Ascending aorta (tissue), 2 donors: ENCODE measurements around the gene TK1. TPM values are rescaled to one million over a fixed set of nuclear protein-coding genes. Genes with fewer than 3 reads are reported as not detected.

Experiments used
- DNase-seq, 2 donors: peaks; one replicate each; pipeline ENCODE4 v3.0.0-alpha.2; 2019; ENCODE audit warnings: low spot score in 2 of 2
- H3K27ac ChIP-seq, 2 donors: fragments of 200-600 bp; sonication (generic); one replicate each; pipeline ENCODE4 v1.5.1; 2016 to 2017; ENCODE audit warnings: mild to moderate bottlenecking in 1 of 2
- H3K27me3 ChIP-seq: fragments of 200-600 bp; sonication (generic); one replicate; pipeline ENCODE4 v1.5.1; 2017
- H3K36me3 ChIP-seq, 2 donors: fragments of 200-600 bp; sonication (generic); one replicate each; pipeline ENCODE4 v1.5.1; 2016
- H3K4me1 ChIP-seq, 2 donors: fragments of 200-600 bp; sonication (generic); one replicate each; pipeline ENCODE4 v1.5.1; 2016 to 2017; ENCODE audit warnings: mild to moderate bottlenecking in 1 of 2
- H3K4me3 ChIP-seq, 2 donors: fragments of 200-600 bp; sonication (generic); one replicate each; pipeline ENCODE4 v1.5.1; 2016 to 2017; ENCODE audit warnings: mild to moderate bottlenecking in 1 of 2
- H3K9me3 ChIP-seq, 2 donors: fragments of 200-600 bp; sonication (generic); one replicate each; pipeline ENCODE4 v1.5.1; 2016
- CTCF ChIP-seq, 3 experiments: fragments of 200-600 bp in 2 of 3; fragments of 450-650 bp in 1 of 3; sonication (generic) in 2 of 3; IDR thresholded peaks; one replicate each; pipeline ENCODE4 v1.5.1; 2016 to 2019; ENCODE audit warnings: antibody characterized with exemption in 3 of 3, mild to moderate bottlenecking in 1 of 3, moderate library complexity in 1 of 3
- intact Hi-C: fragments of 100-400 bp; cut with DNase I; formaldehyde crosslinking; loops from one replicate; pipeline ENCODE4 v1.15.1; 2023
- total RNA-seq: library from RNA; depleted of rRNA; stranded (reverse); fragments of >200 nt; gene quantifications from one replicate; pipeline ENCODE4 v1.1.0, GENCODE V29; 2016

Gene TK1
- total RNA-seq, 1 donor from 2014 or later = not detected

- intact Hi-C loops = no loop called here
- H3K4me3 ChIP-seq = no peak overlapping the region
- TF ChIP-seq CTCF (IDR thresholded peaks at IDR 0.05) = no peak
- no peak overlapping the region for H3K27ac ChIP-seq
- no peaks in the 10 kb centered on the region for H3K4me1 ChIP-seq
- DNase-seq = no peak
- H3K9me3 ChIP-seq = no peaks in the 10 kb centered on the region
- no peaks in the 10 kb centered on the region for H3K36me3 ChIP-seq
- H3K27me3 ChIP-seq = no peaks in the 10 kb centered on the region
Measured at GRCh38 chr17:78151514-78152008, 35.3 kb downstream of the TK1 start.

GRCh38 chr17:78148286-78149016 is 38.4 kb downstream of the TK1 start:
- Histone ChIP-seq H3K4me3 (no peak overlapping the region), H3K4me1 (peaks cover 3 to 8% of the 10 kb centered on the region in 2 donors), H3K9me3 (no peaks in the 10 kb centered on the region), H3K36me3 (no peaks in the 10 kb centered on the region), H3K27ac (no peak overlapping the region), H3K27me3 (no peaks in the 10 kb centered on the region)
- no peak for DNase-seq
- intact Hi-C loops = no loop called here
- no peak for TF ChIP-seq CTCF (IDR thresholded peaks at IDR 0.05)

- no peaks in the 10 kb centered on the region for H3K27me3 ChIP-seq
- H3K4me3 ChIP-seq = no peak overlapping the region
- no peak for TF ChIP-seq CTCF (IDR thresholded peaks at IDR 0.05)
- H3K9me3 ChIP-seq = no peaks in the 10 kb centered on the region
- H3K27ac ChIP-seq = no peak overlapping the region
- no peak for DNase-seq
- peaks cover 3 to 8% of the 10 kb centered on the region in 2 donors for H3K4me1 ChIP-seq
- no peaks in the 10 kb centered on the region for H3K36me3 ChIP-seq
- intact Hi-C loops = no loop called here
Measured at GRCh38 chr17:78147315-78147998, 39.4 kb downstream of the TK1 start.

- no peak for DNase-seq
- TF ChIP-seq CTCF (IDR thresholded peaks at IDR 0.05) = no peak
- Histone ChIP-seq H3K27ac (no peak overlapping the region), H3K27me3 (no peaks in the 10 kb centered on the region), H3K4me1 (peaks cover 3 to 8% of the 10 kb centered on the region in 2 donors), H3K36me3 (no peaks in the 10 kb centered on the region), H3K9me3 (no peaks in the 10 kb centered on the region), H3K4me3 (no peak overlapping the region)
- intact Hi-C loops = no loop called here
Measured at GRCh38 chr17:78146881-78147280, 40.0 kb downstream of the TK1 start.

- Histone ChIP-seq H3K9me3 (no peaks in the 10 kb centered on the region), H3K4me1 (peaks cover 3 to 8% of the 10 kb centered on the region in 2 donors), H3K27me3 (no peaks in the 10 kb centered on the region), H3K36me3 (no peaks in the 10 kb centered on the region), H3K27ac (no peak overlapping the region), H3K4me3 (no peak overlapping the region)
- intact Hi-C loops = no loop called here
- no peak for TF ChIP-seq CTCF (IDR thresholded peaks at IDR 0.05)
- no peak for DNase-seq
Measured at GRCh38 chr17:78146471-78146869, 40.4 kb downstream of the TK1 start.
